Neural cell (in vitro differentiated cells): Measurements from ENCODE around the gene MAMLD1. TPM values are rescaled to one million over a fixed set of nuclear protein-coding genes. Genes with fewer than 3 reads are reported as not detected.

Experiments
- H2AFZ ChIP-seq: fragments of 200-600, 300-800 bp; sonication (generic), shearing (Covaris generic); 2 replicates; pipeline ENCODE4 v1.6.0; 2014; ENCODE audit warnings: low read depth, mild to moderate bottlenecking, antibody characterized with exemption, low read length, moderate library complexity
- H3F3A ChIP-seq: fragments of 200-600 bp; shearing (Covaris generic); 2 replicates; pipeline ENCODE4 v1.6.1; 2016; ENCODE audit warnings: mild to moderate bottlenecking, moderate library complexity, mixed read lengths, antibody characterized with exemption, low read length; ENCODE audit not compliant: insufficient read depth, poor library complexity, severe bottlenecking
- H3K27ac ChIP-seq: fragments of 200-600, 300-800 bp; sonication (generic), shearing (Covaris generic); 2 replicates; pipeline ENCODE4 v1.5.1; 2014; ENCODE audit warnings: mild to moderate bottlenecking, low read length, moderate library complexity
- H3K27me3 ChIP-seq: fragments of 300-800, 200-600 bp; sonication (generic), shearing (Covaris generic); 2 replicates; pipeline ENCODE4 v1.6.0; 2014; ENCODE audit warnings: mild to moderate bottlenecking, low read depth, low read length, moderate library complexity; ENCODE audit not compliant: insufficient read depth
- H3K36me3 ChIP-seq: fragments of 300-800, 200-600 bp; sonication (generic), shearing (Covaris generic); 2 replicates; pipeline ENCODE4 v1.5.1; 2014; ENCODE audit warnings: mild to moderate bottlenecking, antibody characterized with exemption, low read length, moderate library complexity; ENCODE audit not compliant: insufficient read depth
- H3K4me2 ChIP-seq: fragments of 300-800, 200-600 bp; sonication (generic), shearing (Covaris generic); 2 replicates; pipeline ENCODE4 v1.6.0; 2014; ENCODE audit warnings: mild to moderate bottlenecking, low read length
- H3K4me3 ChIP-seq: fragments of 300-800, 200-600 bp; sonication (generic), shearing (Covaris generic); 2 replicates; pipeline ENCODE4 v1.5.1; 2014; ENCODE audit warnings: mild to moderate bottlenecking, low read length, moderate library complexity
- H3K79me2 ChIP-seq: fragments of 200-600 bp; shearing (Covaris generic); replicated peaks from 2 replicates; pipeline ENCODE4 v1.6.0; 2014; ENCODE audit warnings: mild to moderate bottlenecking, low read length, moderate library complexity; ENCODE audit not compliant: insufficient read depth
- H3K9ac ChIP-seq: fragments of 300-800, 200-600 bp; sonication (generic), shearing (Covaris generic); 2 replicates; pipeline ENCODE4 v1.6.1; 2016; ENCODE audit warnings: mild to moderate bottlenecking, low read length, mixed read lengths
- H3K9me2 ChIP-seq: fragments of 200-600 bp; shearing (Covaris generic); 2 replicates; pipeline ENCODE4 v1.6.1; 2016; ENCODE audit warnings: mild to moderate bottlenecking, low read length, mixed read lengths; ENCODE audit not compliant: insufficient read depth
- H3K9me3 ChIP-seq: fragments of 200-600, 300-800 bp; sonication (generic), shearing (Covaris generic); 2 replicates; pipeline ENCODE4 v1.6.1; 2016; ENCODE audit warnings: mild to moderate bottlenecking, mixed run types, low read length, moderate library complexity, mixed read lengths
- H4K20me1 ChIP-seq: fragments of 200-600 bp; shearing (Covaris generic); 2 replicates; pipeline ENCODE4 v1.6.1; 2016; ENCODE audit warnings: mild to moderate bottlenecking, mixed run types; ENCODE audit not compliant: insufficient read depth
- EP300 ChIP-seq: fragments of 450-650 bp; conservative IDR thresholded peaks from 2 replicates; pipeline ENCODE4 v1.6.1; 2014; ENCODE audit warnings: antibody characterized with exemption, mild to moderate bottlenecking, moderate library complexity; ENCODE audit not compliant: poor library complexity, severe bottlenecking
- EZH2 ChIP-seq: fragments of 200-600, 300-800 bp; shearing (Covaris generic), sonication (generic); IDR thresholded peaks from 2 replicates; pipeline ENCODE4 v1.6.1; 2014; ENCODE audit warnings: antibody characterized with exemption, low read length, borderline replicate concordance, mild to moderate bottlenecking; ENCODE audit not compliant: insufficient read depth, poor library complexity, severe bottlenecking
- MXI1 ChIP-seq: fragments of 450-650 bp; conservative IDR thresholded peaks from 2 replicates; pipeline ENCODE4 v1.6.1; 2014; ENCODE audit warnings: antibody characterized with exemption, mild to moderate bottlenecking; ENCODE audit not compliant: poor library complexity, severe bottlenecking
- POLR2AphosphoS5 ChIP-seq: IDR thresholded peaks from 2 replicates; pipeline ENCODE4 v1.6.1; 2012
- RAD21 ChIP-seq: fragments of 450-650 bp; conservative IDR thresholded peaks from 2 replicates; pipeline ENCODE4 v1.6.1; 2014; ENCODE audit warnings: antibody characterized with exemption, mild to moderate bottlenecking, moderate library complexity
- SMC3 ChIP-seq: fragments of 450-650 bp; conservative IDR thresholded peaks from 2 replicates; pipeline ENCODE4 v1.6.1; 2014; ENCODE audit warnings: antibody characterized with exemption, mild to moderate bottlenecking, moderate library complexity; ENCODE audit not compliant: poor library complexity
- TAF1 ChIP-seq: IDR thresholded peaks from 2 replicates; pipeline ENCODE4 v1.6.1; 2012; ENCODE audit warnings: low read depth
- polyA plus RNA-seq: library from polyadenylated mRNA; depleted of rRNA; stranded (reverse); fragments of >200 nt; gene quantifications from 2 replicates; pipeline ENCODE4 v1.2.3, GENCODE V29; 2014
- TF ChIP-seq, protein P1 (sequence below): fragments of 450-650 bp; IDR thresholded peaks from 2 replicates; pipeline ENCODE4 v1.5.1; 2014; ENCODE audit warnings: antibody characterized with exemption, mild to moderate bottlenecking, moderate library complexity; ENCODE audit not compliant: poor library complexity, severe bottlenecking
- TF ChIP-seq, protein P2 (sequence below): IDR thresholded peaks from 2 replicates; pipeline ENCODE4 v1.6.1; 2012; ENCODE audit warnings: borderline replicate concordance

The MAMLD1 gene
- polyA plus RNA-seq, 1 donor from 2014 or later, result 1.4 TPM

DNA sequence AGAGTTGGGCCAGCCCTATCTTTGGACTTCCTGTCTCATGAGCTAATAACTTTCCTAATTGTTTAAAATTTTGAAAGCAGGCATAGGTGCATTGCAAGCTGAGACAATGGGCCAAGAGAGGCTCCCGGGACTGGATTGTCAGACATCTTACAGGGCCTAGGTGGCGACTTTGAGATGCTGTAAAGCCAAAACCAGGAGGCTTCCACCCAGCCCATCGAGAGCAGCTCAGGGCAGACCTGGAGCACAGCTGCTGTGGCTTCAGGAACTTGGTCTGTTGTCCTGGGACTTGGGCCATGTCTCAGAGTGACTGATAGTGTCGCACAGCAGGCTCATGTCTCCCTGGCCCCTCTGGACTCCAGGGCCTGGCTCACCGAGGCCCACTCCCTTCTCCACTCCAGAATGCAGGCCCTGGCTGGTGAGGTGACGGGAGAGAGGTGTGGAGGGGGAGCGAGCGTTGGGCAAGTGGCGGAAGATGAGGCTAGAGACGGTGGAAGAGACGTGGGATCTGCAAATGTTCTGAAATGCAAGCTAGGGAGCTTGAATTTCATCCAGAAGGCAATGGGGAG is 181.2 kb downstream of the MAMLD1 start:
- TF ChIP-seq SMC3 (no peak), TAF1 (no peak), EP300 (no peak), MXI1 (no peak), EZH2 (no peak), RAD21 (no peak), POLR2AphosphoS5 (no peak)
- TF ChIP-seq, protein P1, sequence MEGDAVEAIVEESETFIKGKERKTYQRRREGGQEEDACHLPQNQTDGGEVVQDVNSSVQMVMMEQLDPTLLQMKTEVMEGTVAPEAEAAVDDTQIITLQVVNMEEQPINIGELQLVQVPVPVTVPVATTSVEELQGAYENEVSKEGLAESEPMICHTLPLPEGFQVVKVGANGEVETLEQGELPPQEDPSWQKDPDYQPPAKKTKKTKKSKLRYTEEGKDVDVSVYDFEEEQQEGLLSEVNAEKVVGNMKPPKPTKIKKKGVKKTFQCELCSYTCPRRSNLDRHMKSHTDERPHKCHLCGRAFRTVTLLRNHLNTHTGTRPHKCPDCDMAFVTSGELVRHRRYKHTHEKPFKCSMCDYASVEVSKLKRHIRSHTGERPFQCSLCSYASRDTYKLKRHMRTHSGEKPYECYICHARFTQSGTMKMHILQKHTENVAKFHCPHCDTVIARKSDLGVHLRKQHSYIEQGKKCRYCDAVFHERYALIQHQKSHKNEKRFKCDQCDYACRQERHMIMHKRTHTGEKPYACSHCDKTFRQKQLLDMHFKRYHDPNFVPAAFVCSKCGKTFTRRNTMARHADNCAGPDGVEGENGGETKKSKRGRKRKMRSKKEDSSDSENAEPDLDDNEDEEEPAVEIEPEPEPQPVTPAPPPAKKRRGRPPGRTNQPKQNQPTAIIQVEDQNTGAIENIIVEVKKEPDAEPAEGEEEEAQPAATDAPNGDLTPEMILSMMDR, result no peak
- TF ChIP-seq, protein P2, sequence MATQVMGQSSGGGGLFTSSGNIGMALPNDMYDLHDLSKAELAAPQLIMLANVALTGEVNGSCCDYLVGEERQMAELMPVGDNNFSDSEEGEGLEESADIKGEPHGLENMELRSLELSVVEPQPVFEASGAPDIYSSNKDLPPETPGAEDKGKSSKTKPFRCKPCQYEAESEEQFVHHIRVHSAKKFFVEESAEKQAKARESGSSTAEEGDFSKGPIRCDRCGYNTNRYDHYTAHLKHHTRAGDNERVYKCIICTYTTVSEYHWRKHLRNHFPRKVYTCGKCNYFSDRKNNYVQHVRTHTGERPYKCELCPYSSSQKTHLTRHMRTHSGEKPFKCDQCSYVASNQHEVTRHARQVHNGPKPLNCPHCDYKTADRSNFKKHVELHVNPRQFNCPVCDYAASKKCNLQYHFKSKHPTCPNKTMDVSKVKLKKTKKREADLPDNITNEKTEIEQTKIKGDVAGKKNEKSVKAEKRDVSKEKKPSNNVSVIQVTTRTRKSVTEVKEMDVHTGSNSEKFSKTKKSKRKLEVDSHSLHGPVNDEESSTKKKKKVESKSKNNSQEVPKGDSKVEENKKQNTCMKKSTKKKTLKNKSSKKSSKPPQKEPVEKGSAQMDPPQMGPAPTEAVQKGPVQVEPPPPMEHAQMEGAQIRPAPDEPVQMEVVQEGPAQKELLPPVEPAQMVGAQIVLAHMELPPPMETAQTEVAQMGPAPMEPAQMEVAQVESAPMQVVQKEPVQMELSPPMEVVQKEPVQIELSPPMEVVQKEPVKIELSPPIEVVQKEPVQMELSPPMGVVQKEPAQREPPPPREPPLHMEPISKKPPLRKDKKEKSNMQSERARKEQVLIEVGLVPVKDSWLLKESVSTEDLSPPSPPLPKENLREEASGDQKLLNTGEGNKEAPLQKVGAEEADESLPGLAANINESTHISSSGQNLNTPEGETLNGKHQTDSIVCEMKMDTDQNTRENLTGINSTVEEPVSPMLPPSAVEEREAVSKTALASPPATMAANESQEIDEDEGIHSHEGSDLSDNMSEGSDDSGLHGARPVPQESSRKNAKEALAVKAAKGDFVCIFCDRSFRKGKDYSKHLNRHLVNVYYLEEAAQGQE, result no peak
- no peaks in the 10 kb centered on the region for H4K20me1 ChIP-seq

DNA sequence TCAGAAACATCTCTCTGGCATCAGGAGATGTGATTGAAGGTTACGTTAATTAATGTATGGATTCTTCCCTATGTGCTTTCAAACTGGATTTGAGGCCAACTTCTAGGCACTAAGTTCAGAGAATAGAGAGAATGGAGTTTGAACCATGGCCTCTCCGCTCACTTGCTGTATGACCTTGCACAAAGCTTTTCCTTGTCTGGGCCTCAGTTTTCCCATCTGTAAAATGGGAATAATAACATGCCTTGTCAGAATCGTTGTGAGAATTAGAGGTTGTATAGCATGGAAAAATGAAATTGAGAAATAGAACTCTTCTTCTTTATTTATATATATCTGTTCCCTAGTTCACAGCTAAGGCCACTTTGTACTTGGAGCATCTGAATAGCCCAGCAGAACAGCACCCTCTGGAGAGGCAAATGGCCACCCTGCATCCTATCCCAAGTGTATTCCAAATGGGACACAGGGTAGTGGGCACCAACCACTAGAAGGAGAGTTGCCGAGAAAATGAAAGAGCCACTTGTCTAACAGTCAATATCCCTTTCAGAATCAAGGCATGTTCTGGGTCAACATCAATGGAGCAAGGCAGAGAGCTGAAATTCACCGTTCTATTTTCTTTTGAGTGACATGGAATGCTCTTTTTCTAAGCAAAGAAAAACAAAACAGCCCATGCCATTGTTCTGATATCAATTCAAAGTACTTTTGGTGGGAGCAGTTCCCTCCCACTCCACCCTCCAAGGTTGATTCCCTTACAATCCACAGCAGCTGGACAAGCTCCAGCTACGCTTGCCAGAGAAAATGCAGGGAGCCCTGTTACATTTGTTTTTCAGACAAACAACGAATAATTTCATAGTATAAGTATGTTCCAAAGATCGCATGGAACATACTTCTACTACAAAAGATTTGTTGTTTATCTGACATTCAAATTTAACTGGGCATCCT is 182.0 kb downstream of the MAMLD1 start:
- H3K9ac ChIP-seq, result no peak overlapping the region
- H4K20me1 ChIP-seq, result no peaks in the 10 kb centered on the region
- H3K27ac ChIP-seq, result no peak overlapping the region
- H2AFZ ChIP-seq, result no peak overlapping the region
- H3K79me2 ChIP-seq, result no peaks in the 10 kb centered on the region
- H3K4me2 ChIP-seq, result no peak overlapping the region
- no peaks in the 10 kb centered on the region for H3K9me3 ChIP-seq
- no peaks in the 10 kb centered on the region for H3F3A ChIP-seq
- H3K9me2 ChIP-seq, result no peaks in the 10 kb centered on the region
- TF ChIP-seq, protein P1, result no peak
- TF ChIP-seq EZH2 (no peak), MXI1 (no peak), POLR2AphosphoS5 (no peak), SMC3 (no peak), EP300 (no peak), RAD21 (no peak), TAF1 (no peak)
- TF ChIP-seq, protein P2, result no peak
- H3K36me3 ChIP-seq, result no peaks in the 10 kb centered on the region
- no peak overlapping the region for H3K4me3 ChIP-seq
- no peaks in the 10 kb centered on the region for H3K27me3 ChIP-seq

More for the DNA sequence above, 181.2 kb downstream of the MAMLD1 start:
- H3F3A ChIP-seq, result no peaks in the 10 kb centered on the region
- no peaks in the 10 kb centered on the region for H3K9me2 ChIP-seq
- no peak overlapping the region for H3K4me3 ChIP-seq
- no peak overlapping the region for H3K9ac ChIP-seq
- H3K27me3 ChIP-seq, result no peaks in the 10 kb centered on the region
- no peak overlapping the region for H2AFZ ChIP-seq
- H3K4me2 ChIP-seq, result no peak overlapping the region
- H3K79me2 ChIP-seq, result no peaks in the 10 kb centered on the region
- H3K9me3 ChIP-seq, result no peaks in the 10 kb centered on the region
- H3K27ac ChIP-seq, result no peak overlapping the region
- H3K36me3 ChIP-seq, result no peaks in the 10 kb centered on the region
